GM23338 (cell line): ENCODE results near the gene SH3PXD2B.

ENCODE experiments used
- CREB1 ChIP-seq: fragments of 250-450 bp; sonication (Bioruptor Pico); IDR thresholded peaks from 2 replicates; pipeline ENCODE4 v1.5.0; 2020; ENCODE audit warnings: low read depth, mild to moderate bottlenecking, moderate library complexity
- EZH2 ChIP-seq: fragments of 200-600 bp; sonication (generic); IDR thresholded peaks from one replicate; pipeline ENCODE4 v1.8.0; 2017; ENCODE audit warnings: antibody characterized with exemption, mild to moderate bottlenecking, low read depth; ENCODE audit not compliant: unreplicated experiment
- EZH2phosphoT487 ChIP-seq: fragments of 200-600 bp; sonication (generic); IDR thresholded peaks from one replicate; pipeline ENCODE4 v1.8.1; 2018; ENCODE audit warnings: antibody characterized with exemption; ENCODE audit not compliant: unreplicated experiment
- JUNB ChIP-seq: IDR thresholded peaks from one replicate; pipeline ENCODE4 v1.6.1; 2016; ENCODE audit warnings: antibody characterized with exemption; ENCODE audit not compliant: unreplicated experiment
- NANOG ChIP-seq: IDR thresholded peaks from 2 replicates; pipeline ENCODE4 v1.6.1; 2016; ENCODE audit warnings: antibody characterized with exemption, borderline replicate concordance
- POLR2AphosphoS5 ChIP-seq: IDR thresholded peaks from 2 replicates; pipeline ENCODE4 v1.6.1; 2016; ENCODE audit warnings: antibody characterized with exemption, low read depth
- ZNF114 ChIP-seq: fragments of 250-450 bp; sonication (Bioruptor Pico); IDR thresholded peaks from 2 replicates; pipeline ENCODE4 v1.5.0; 2020; ENCODE audit warnings: mild to moderate bottlenecking, moderate library complexity
- ZNF331 ChIP-seq: fragments of 250-450 bp; sonication (Bioruptor Pico); IDR thresholded peaks from 2 replicates; pipeline ENCODE4 v1.5.0; 2020; ENCODE audit warnings: low read depth, mild to moderate bottlenecking, moderate library complexity
- TF ChIP-seq, protein P1 (sequence below): IDR thresholded peaks from one replicate; pipeline ENCODE4 v1.6.1; 2018; ENCODE audit warnings: antibody characterized with exemption; ENCODE audit not compliant: unreplicated experiment
- TF ChIP-seq, protein P2 (sequence below), 2 experiments: fragments of 200-600 bp in 1 of 2; sonication (generic) in 1 of 2; conservative IDR thresholded peaks; 2 replicates each; pipeline versions ENCODE4 v1.5.1 to v1.6.1; 2016 to 2017; ENCODE audit warnings: antibody characterized with exemption in 2 of 2, low read depth in 2 of 2, mild to moderate bottlenecking in 2 of 2, moderate library complexity in 1 of 2

DNA sequence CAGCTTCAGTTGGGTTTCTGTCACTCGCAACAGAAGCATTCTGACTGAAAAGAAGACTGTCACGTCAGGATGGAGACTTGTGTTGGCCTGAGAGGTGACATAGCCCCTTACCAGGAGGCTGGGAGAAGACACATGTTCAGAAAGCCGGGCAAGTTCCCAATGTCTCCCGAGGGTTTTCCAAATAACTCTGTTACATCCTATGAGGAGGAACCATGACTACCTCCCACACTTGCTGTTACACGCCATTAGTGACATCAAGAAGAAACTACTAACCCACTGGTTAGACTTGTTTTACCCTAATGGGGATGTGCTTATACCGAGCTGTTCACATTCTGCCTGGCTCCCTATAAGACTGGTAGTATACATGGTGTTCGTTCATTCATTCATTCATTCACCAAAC, 33.3 kb downstream of the SH3PXD2B start:
- TF ChIP-seq, protein P1, sequence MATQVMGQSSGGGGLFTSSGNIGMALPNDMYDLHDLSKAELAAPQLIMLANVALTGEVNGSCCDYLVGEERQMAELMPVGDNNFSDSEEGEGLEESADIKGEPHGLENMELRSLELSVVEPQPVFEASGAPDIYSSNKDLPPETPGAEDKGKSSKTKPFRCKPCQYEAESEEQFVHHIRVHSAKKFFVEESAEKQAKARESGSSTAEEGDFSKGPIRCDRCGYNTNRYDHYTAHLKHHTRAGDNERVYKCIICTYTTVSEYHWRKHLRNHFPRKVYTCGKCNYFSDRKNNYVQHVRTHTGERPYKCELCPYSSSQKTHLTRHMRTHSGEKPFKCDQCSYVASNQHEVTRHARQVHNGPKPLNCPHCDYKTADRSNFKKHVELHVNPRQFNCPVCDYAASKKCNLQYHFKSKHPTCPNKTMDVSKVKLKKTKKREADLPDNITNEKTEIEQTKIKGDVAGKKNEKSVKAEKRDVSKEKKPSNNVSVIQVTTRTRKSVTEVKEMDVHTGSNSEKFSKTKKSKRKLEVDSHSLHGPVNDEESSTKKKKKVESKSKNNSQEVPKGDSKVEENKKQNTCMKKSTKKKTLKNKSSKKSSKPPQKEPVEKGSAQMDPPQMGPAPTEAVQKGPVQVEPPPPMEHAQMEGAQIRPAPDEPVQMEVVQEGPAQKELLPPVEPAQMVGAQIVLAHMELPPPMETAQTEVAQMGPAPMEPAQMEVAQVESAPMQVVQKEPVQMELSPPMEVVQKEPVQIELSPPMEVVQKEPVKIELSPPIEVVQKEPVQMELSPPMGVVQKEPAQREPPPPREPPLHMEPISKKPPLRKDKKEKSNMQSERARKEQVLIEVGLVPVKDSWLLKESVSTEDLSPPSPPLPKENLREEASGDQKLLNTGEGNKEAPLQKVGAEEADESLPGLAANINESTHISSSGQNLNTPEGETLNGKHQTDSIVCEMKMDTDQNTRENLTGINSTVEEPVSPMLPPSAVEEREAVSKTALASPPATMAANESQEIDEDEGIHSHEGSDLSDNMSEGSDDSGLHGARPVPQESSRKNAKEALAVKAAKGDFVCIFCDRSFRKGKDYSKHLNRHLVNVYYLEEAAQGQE = no peak
- TF ChIP-seq, protein P2, sequence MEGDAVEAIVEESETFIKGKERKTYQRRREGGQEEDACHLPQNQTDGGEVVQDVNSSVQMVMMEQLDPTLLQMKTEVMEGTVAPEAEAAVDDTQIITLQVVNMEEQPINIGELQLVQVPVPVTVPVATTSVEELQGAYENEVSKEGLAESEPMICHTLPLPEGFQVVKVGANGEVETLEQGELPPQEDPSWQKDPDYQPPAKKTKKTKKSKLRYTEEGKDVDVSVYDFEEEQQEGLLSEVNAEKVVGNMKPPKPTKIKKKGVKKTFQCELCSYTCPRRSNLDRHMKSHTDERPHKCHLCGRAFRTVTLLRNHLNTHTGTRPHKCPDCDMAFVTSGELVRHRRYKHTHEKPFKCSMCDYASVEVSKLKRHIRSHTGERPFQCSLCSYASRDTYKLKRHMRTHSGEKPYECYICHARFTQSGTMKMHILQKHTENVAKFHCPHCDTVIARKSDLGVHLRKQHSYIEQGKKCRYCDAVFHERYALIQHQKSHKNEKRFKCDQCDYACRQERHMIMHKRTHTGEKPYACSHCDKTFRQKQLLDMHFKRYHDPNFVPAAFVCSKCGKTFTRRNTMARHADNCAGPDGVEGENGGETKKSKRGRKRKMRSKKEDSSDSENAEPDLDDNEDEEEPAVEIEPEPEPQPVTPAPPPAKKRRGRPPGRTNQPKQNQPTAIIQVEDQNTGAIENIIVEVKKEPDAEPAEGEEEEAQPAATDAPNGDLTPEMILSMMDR (conservative IDR thresholded peaks at IDR 0.05; ENCODE audit: low read depth in 2 of 2) = no peak
- no peak for TF ChIP-seq EZH2
- TF ChIP-seq POLR2AphosphoS5 = no peak
- no peak for TF ChIP-seq EZH2phosphoT487
- TF ChIP-seq ZNF331 (CRISPR knock-in tag) = no peak
- no peak for TF ChIP-seq CREB1 (CRISPR knock-in tag)
- no peak for TF ChIP-seq JUNB
- TF ChIP-seq ZNF114 (CRISPR knock-in tag) = no peak
- TF ChIP-seq NANOG = no peak
